ENCODE measurements around the gene UNC5CL.
"Not testable (repeated sequence)": the region's sequence is repeated elsewhere in the genome, so short reads cannot be mapped to it uniquely, and the experiment has no call there.

UNC5CL gene

DNA sequence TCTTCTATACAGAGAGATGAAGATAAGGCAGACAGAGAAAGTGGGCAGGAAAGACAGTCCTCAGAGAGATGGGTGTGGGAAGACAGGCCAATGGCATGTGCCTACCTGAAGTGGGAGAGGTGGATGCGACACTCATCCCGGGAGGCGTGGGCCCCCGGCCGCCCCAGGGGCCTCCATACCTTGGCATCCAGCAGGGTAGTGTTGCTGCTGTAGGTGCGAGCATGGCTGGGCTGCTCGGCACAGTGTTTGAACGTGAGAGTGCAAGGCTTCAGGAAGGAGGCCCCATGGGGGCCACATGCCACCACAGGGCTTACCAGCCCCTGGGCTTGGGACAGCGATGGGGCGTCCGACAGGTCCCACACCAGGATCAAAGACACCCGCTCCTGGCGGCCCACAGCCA lies 5.2 kb downstream of the UNC5CL start:
- Histone ChIP-seq H3K9me3 (ENCODE audit: control insufficient read depth, insufficient read depth, low read length) (no peaks in the 10 kb centered on the region), H3K4me3 (ENCODE audit: low read depth, low read length) (no peak overlapping the region), H3K36me3 (ENCODE audit: control insufficient read depth, insufficient read depth, low read length) (no peaks in the 10 kb centered on the region), H3K9ac (ENCODE audit: low read depth, low read length) (no peak overlapping the region), H3K27me3 (ENCODE audit: control insufficient read depth, insufficient read depth, low read length) (no peaks in the 10 kb centered on the region), H3K4me1 (ENCODE audit: control insufficient read depth, insufficient read depth, low read length) (peaks cover 3% of the 10 kb centered on the region)

DNA sequence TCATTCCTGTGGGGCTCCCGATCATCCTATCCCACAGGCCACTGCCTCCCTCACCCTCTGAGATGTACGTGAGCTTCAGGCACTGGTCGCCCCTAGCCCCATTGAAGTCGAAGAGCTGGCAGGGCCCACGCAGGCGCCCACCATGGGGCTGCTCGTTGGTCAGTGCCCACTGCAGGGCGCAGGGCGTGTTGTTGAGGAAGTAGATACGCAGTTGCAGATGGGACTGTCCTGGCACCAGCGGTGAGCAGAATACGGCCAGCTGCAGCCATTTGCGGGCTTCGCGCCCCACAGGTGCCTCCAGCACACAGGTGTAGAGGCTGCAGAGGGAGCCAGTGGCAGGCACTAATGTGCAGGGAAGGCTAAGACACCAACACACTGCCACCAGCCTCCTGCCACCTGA lies 6.2 kb downstream of the UNC5CL start:
- Histone ChIP-seq H3K9ac (ENCODE audit: low read depth, low read length) (no peak overlapping the region), H3K9me3 (ENCODE audit: control insufficient read depth, insufficient read depth, low read length) (no peaks in the 10 kb centered on the region), H3K4me1 (ENCODE audit: control insufficient read depth, insufficient read depth, low read length) (peaks cover 6% of the 10 kb centered on the region), H3K27me3 (ENCODE audit: control insufficient read depth, insufficient read depth, low read length) (no peaks in the 10 kb centered on the region), H3K36me3 (ENCODE audit: control insufficient read depth, insufficient read depth, low read length) (no peaks in the 10 kb centered on the region), H3K4me3 (ENCODE audit: low read depth, low read length) (no peak overlapping the region)

DNA sequence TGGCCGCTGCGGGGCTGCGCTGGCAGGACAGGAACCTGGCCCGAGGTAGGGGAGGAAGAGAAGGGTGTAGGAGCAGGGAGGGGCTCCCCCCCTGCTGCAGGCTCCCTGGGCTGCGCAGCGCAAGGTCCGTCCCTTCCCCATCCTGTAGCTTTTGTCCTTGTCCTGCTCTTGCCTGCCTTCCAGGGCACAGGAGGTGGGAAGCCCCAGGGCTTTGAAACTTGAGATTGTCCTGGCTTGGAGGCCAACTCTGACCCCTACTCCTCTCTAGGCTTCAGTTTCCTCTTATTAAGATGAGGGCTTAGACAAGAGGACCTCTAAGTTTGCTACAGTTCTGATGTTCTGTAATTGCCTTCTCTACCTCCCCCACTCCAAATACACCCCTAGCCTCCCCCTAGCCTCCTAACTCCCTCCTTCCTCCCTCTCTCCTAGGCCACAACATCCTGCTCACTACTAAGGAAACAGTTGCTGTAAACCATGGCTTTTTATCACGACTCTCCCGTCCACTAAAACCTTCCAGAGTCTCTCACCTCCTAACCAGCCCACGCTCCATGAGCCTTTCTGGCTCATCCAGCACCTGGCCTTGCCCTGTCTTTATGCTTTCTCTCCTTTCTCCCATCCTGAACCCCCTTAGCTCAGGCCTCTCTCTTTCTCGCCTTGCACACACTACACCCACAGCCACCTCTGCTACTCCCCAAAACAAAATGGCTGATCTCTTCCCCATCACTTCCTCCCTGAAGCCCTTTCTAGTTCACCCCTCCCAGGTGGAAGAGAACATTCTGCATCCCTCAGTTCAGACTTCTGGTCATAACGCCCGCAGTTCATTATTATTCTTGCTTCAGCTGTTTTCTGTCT lies 10.2 kb downstream of the UNC5CL start:
- no peaks in the 10 kb centered on the region for H3K9me3 ChIP-seq (ENCODE audit: control insufficient read depth, insufficient read depth, low read length)
- H3K4me3 ChIP-seq (ENCODE audit: low read depth, low read length), result peak overlapping the region; percentile 60
- H3K4me1 ChIP-seq (ENCODE audit: control insufficient read depth, insufficient read depth, low read length), result peaks cover 11% of the 10 kb centered on the region
- H3K27me3 ChIP-seq (ENCODE audit: control insufficient read depth, insufficient read depth, low read length), result no peaks in the 10 kb centered on the region
- peak overlapping the region; percentile 37 for H3K9ac ChIP-seq (ENCODE audit: low read depth, low read length)
- H3K36me3 ChIP-seq (ENCODE audit: control insufficient read depth, insufficient read depth, low read length), result no peaks in the 10 kb centered on the region

DNA sequence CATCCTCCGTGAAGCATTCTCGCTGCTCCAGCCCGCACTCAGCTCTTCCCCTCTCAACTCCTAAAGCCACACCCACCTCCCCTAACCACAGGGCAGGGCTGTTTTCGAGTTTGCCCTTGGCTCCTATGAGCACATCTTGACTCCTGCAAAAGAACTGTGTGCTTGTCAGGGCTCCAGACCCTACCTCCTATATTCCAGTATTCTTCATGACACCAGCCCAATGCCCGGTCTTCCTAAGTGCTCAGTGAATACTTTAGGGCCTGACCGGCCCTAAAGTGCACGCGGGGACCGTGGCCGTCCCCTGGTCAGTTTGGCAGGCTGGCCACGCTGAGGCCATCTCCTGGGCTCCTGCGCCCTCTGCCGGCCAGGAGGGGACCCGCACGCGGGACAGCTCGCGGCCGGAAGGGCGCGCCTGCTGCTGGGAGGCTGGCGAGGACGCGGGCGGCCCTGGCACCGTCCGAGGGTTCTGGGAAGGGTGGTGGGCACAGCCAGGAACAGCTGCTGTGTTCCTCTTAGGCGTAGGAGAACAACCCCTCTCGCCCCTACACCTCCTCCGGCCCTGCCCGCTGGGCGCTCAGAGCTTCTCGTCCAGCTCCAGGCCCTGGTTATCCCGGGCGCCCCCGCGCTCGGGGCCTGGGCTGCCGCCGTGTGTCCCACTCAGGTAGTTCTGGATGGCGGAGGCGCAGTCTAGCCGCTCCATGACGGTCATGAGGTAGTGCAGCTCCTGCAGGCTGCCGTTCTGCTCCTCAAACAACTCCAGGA lies 11.0 kb downstream of the UNC5CL start:
- Histone ChIP-seq H3K27me3 (ENCODE audit: control insufficient read depth, insufficient read depth, low read length) (no peaks in the 10 kb centered on the region), H3K36me3 (ENCODE audit: control insufficient read depth, insufficient read depth, low read length) (no peaks in the 10 kb centered on the region), H3K4me3 (ENCODE audit: low read depth, low read length) (peak overlapping the region; percentile 60), H3K9me3 (ENCODE audit: control insufficient read depth, insufficient read depth, low read length) (no peaks in the 10 kb centered on the region), H3K4me1 (ENCODE audit: control insufficient read depth, insufficient read depth, low read length) (peaks cover 11% of the 10 kb centered on the region), H3K9ac (ENCODE audit: low read depth, low read length) (peak overlapping the region; percentile 37)

DNA sequence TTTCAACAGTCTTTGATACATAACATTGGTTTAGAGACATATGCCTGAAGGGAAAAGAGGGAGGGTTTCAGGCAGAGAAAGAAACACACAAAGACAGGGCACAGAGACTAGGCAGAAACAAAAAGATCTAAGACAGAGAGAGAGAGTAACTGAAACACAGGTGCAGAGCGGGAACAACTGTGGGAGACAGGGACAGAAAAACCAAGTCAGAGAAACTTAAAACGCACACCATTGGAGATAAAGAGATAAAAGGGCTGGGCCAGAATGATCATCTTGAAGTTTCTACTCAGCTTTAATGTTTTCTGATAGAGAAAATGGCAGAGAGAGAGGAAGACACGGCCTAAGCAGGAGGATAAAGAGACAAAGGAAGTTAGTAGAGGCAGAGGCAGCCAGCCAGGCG lies 11.8 kb downstream of the UNC5CL start:
- Histone ChIP-seq H3K9me3 (ENCODE audit: control insufficient read depth, insufficient read depth, low read length) (no peaks in the 10 kb centered on the region), H3K27me3 (ENCODE audit: control insufficient read depth, insufficient read depth, low read length) (no peaks in the 10 kb centered on the region), H3K4me1 (ENCODE audit: control insufficient read depth, insufficient read depth, low read length) (peaks cover 11% of the 10 kb centered on the region), H3K36me3 (ENCODE audit: control insufficient read depth, insufficient read depth, low read length) (no peaks in the 10 kb centered on the region), H3K4me3 (ENCODE audit: low read depth, low read length) (peak overlapping the region; percentile 60), H3K9ac (ENCODE audit: low read depth, low read length) (peak overlapping the region; percentile 56)

DNA sequence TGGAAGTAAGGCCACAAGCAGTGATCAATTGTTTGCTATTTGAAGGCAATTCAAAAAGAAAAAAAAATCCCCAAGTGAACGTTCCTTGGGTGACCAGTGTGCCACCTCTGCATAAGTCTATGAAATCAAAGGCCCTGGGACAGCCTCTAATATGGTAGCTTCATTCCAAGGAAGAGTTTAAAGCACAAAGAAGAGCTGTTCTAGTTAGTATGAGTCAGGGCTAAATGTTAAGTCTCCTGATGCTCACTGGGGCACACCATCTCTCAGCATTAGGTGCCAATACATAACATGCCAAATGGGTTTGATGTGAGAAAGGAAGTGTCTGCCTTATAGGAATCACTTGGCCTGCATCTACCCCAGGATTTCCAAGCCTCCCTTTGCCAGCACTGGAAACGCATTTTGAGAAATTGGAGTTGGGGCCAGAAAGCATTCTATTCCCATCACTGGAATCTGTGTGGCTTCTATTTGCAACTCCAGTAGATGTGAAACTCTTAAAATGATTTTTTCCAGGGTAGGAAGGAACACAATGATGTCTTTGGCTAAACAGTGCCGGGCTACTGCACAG lies 13.0 kb downstream of the UNC5CL start:
- Histone ChIP-seq H3K36me3 (ENCODE audit: control insufficient read depth, insufficient read depth, low read length) (no peaks in the 10 kb centered on the region), H3K4me1 (ENCODE audit: control insufficient read depth, insufficient read depth, low read length) (peaks cover 11% of the 10 kb centered on the region), H3K9ac (ENCODE audit: low read depth, low read length) (no peak overlapping the region), H3K4me3 (ENCODE audit: low read depth, low read length) (no peak overlapping the region), H3K27me3 (ENCODE audit: control insufficient read depth, insufficient read depth, low read length) (no peaks in the 10 kb centered on the region), H3K9me3 (ENCODE audit: control insufficient read depth, insufficient read depth, low read length) (no peaks in the 10 kb centered on the region)

DNA sequence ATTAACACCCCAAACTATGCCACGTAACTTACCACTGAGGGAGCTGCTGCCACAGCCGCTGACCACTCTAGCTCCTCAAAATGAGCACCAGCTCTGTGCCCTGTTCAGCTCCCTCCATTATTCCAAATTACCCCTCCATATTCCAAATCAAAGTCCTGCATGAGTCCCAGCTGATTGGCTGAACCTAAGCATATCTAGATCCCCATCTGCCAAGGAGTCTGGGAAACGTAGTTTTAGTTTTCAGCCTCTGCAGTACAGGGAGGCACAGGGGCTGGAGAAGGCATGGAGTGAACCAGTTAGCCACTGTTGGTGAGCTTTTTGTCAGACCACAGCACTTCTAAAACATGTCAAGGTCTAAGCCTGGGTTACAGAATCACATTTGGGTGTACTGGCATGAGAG lies 15.9 kb downstream of the UNC5CL start:
- Histone ChIP-seq H3K36me3 (ENCODE audit: control insufficient read depth, insufficient read depth, low read length) (no peaks in the 10 kb centered on the region), H3K9me3 (ENCODE audit: control insufficient read depth, insufficient read depth, low read length) (no peaks in the 10 kb centered on the region), H3K9ac (ENCODE audit: low read depth, low read length) (no peak overlapping the region), H3K4me3 (ENCODE audit: low read depth, low read length) (no peak overlapping the region), H3K27me3 (ENCODE audit: control insufficient read depth, insufficient read depth, low read length) (no peaks in the 10 kb centered on the region), H3K4me1 (ENCODE audit: control insufficient read depth, insufficient read depth, low read length) (peaks cover 5% of the 10 kb centered on the region)

DNA sequence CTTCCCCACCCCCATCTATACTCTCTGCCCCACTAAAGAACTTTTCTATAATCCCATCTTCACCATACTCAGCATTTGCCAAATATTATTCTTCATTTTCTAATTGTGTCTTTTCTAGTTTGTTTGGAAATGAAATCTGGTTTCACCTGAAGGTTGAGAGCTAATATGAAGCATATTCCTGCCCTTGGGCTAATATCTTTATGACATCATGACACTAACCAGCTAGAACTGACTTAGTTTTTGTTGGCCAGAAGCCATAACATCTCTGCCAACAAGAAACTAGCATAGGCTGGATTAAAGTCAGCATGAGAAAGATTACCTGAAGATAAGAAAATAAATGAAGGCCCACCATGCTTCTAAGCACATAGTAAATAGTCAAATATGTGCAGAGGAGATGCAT lies 16.7 kb downstream of the UNC5CL start:
- Histone ChIP-seq H3K27me3 (ENCODE audit: control insufficient read depth, insufficient read depth, low read length) (no peaks in the 10 kb centered on the region), H3K9me3 (ENCODE audit: control insufficient read depth, insufficient read depth, low read length) (no peaks in the 10 kb centered on the region), H3K4me1 (ENCODE audit: control insufficient read depth, insufficient read depth, low read length) (peaks cover 4% of the 10 kb centered on the region), H3K9ac (ENCODE audit: low read depth, low read length) (no peak overlapping the region), H3K36me3 (ENCODE audit: control insufficient read depth, insufficient read depth, low read length) (no peaks in the 10 kb centered on the region), H3K4me3 (ENCODE audit: low read depth, low read length) (no peak overlapping the region)

DNA sequence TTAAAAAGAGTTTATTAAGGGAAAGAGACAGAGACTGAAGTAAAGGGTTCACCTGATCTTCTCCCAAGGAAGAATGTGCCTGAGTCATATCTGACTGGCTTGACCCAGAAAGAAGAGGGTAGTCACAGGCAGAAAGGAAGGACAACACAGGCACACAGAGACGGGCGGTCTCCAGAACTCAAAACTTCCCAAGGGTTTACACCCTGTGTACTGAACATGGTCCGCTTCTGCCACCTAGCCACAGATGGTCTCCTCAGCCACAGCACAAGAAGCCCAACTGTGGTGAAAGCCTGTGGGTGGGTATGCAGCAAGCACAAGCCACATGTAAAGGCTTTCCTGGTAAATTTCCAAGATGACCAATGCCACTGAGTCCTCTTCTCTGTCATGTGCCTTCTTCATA lies 17.2 kb downstream of the UNC5CL start:
- H3K4me1 ChIP-seq (ENCODE audit: control insufficient read depth, insufficient read depth, low read length), result no peaks in the 10 kb centered on the region
- no peaks in the 10 kb centered on the region for H3K27me3 ChIP-seq (ENCODE audit: control insufficient read depth, insufficient read depth, low read length)
- no peaks in the 10 kb centered on the region for H3K9me3 ChIP-seq (ENCODE audit: control insufficient read depth, insufficient read depth, low read length)
- H3K9ac ChIP-seq (ENCODE audit: low read depth, low read length), result no peak overlapping the region
- no peaks in the 10 kb centered on the region for H3K36me3 ChIP-seq (ENCODE audit: control insufficient read depth, insufficient read depth, low read length)
- no peak overlapping the region for H3K4me3 ChIP-seq (ENCODE audit: low read depth, low read length)

DNA sequence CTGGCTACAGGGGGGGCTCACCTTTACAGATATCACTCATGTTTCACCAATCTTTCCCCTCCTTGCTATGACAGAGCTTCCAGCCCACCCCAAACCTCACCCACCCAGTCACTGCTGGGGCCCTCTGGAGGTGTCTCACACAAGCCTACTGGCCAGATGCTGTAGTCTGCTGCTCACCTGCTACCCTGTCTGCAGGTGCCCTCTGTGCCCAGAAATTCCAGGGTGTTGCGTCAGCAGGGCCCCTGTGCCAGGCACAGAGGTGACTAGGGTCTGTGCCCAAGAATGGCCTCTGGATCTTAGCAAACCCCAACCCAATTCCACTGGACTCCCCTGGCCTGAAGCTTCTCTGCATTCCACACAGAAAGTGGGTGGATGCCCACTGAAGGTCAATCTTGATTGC lies 21.4 kb downstream of the UNC5CL start:
- no peaks in the 10 kb centered on the region for H3K36me3 ChIP-seq (ENCODE audit: control insufficient read depth, insufficient read depth, low read length)
- H3K27me3 ChIP-seq (ENCODE audit: control insufficient read depth, insufficient read depth, low read length), result no peaks in the 10 kb centered on the region
- no peaks in the 10 kb centered on the region for H3K9me3 ChIP-seq (ENCODE audit: control insufficient read depth, insufficient read depth, low read length)
- H3K4me1 ChIP-seq (ENCODE audit: control insufficient read depth, insufficient read depth, low read length), result no peaks in the 10 kb centered on the region
- H3K9ac ChIP-seq (ENCODE audit: low read depth, low read length), result no peak overlapping the region
- no peak overlapping the region for H3K4me3 ChIP-seq (ENCODE audit: low read depth, low read length)

DNA sequence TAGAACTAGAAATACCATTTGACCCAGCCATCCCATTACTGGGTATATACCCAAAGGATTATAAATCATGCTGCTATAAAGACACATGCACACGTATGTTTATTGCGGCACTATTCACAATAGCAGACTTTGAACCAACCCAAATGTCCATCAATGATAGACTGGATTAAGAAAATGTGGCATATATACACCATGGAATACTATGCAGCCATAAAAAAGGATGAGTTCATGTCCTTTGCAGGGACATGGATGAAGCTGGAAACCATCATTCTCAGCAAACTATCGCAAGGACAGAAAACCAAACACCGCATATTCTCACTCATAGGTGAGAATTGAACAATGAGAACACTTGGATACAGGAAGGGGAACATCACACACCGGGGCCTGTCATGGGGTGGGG lies 23.2 kb downstream of the UNC5CL start:
- H3K4me3 ChIP-seq (ENCODE audit: low read depth, low read length); H3K9ac ChIP-seq (ENCODE audit: low read depth, low read length); H3K27me3 ChIP-seq (ENCODE audit: control insufficient read depth, insufficient read depth, low read length); H3K36me3 ChIP-seq (ENCODE audit: control insufficient read depth, insufficient read depth, low read length); H3K9me3 ChIP-seq (ENCODE audit: control insufficient read depth, insufficient read depth, low read length); H3K4me1 ChIP-seq (ENCODE audit: control insufficient read depth, insufficient read depth, low read length): not testable (repeated sequence)

DNA sequence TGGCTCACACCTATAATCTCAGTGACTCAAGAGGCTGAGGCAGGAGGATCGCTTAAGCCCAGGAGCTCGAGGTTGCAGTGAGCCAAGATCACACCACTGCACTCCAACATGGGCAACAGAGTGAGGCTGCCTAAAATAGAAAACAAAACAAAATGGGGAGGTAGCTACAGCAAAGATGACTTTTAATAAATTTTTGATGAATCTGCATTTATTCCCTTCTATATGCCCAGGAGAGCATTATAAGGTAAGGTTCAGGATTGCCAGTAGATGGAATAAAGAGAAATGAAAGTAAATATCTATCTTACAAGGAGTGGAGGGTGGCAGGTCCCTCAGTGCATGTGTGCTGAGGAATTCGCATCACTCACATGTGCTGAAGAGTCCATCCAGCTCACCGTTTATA lies 24.2 kb downstream of the UNC5CL start:
- Histone ChIP-seq H3K36me3 (ENCODE audit: control insufficient read depth, insufficient read depth, low read length) (no peaks in the 10 kb centered on the region), H3K9ac (ENCODE audit: low read depth, low read length) (no peak overlapping the region), H3K4me1 (ENCODE audit: control insufficient read depth, insufficient read depth, low read length) (no peaks in the 10 kb centered on the region), H3K9me3 (ENCODE audit: control insufficient read depth, insufficient read depth, low read length) (no peaks in the 10 kb centered on the region), H3K27me3 (ENCODE audit: control insufficient read depth, insufficient read depth, low read length) (no peaks in the 10 kb centered on the region), H3K4me3 (ENCODE audit: low read depth, low read length) (no peak overlapping the region)

All from iPS-15b (cell line).